CD4-positive, alpha-beta T cell treated with Interleukin-15 for 4 hours (primary cell): ENCODE measurements around the gene SPZ1.
"Not testable (repeated sequence)": the region's sequence is repeated elsewhere in the genome, so short reads cannot be mapped to it uniquely, and the experiment has no call there.

Experiments used
- DNase-seq: peaks from one replicate; pipeline ENCODE4 v3.0.0-alpha.2; 2020; ENCODE audit warnings: low spot score

The SPZ1 gene

GRCh38 chr5:80319702-80320101 lies at the start of gene SPZ1:
Gene SPZ1 (plus strand): TSS chr5:80320002. CDS start chr5:80320216, 214 bp downstream.
- no peak for DNase-seq

- not testable (repeated sequence) for DNase-seq
Observed at GRCh38 chr5:80270543-80270942, 49.3 kb upstream of the SPZ1 start.

GRCh38 chr5:80275347-80275746 lies 44.5 kb upstream of the SPZ1 start:
- DNase-seq: peak; percentile 40

GRCh38 chr5:80276186-80276585 lies 43.6 kb upstream of the SPZ1 start:
- no peak for DNase-seq

- no peak for DNase-seq
Observed at GRCh38 chr5:80277191-80277590, 42.6 kb upstream of the SPZ1 start.

- no peak for DNase-seq
Observed at GRCh38 chr5:80282054-80282453, 37.7 kb upstream of the SPZ1 start.

- no peak for DNase-seq
Observed at GRCh38 chr5:80283360-80283759, 36.4 kb upstream of the SPZ1 start.

- peak; percentile 12 for DNase-seq
Observed at GRCh38 chr5:80284720-80285119, 35.1 kb upstream of the SPZ1 start.

- DNase-seq: no peak
Observed at GRCh38 chr5:80288177-80288576, 31.6 kb upstream of the SPZ1 start.

GRCh38 chr5:80289320-80289719 lies 30.5 kb upstream of the SPZ1 start:
- no peak for DNase-seq

- no peak for DNase-seq
Observed at GRCh38 chr5:80291761-80292160, 28.0 kb upstream of the SPZ1 start.

GRCh38 chr5:80296121-80296520 lies 23.7 kb upstream of the SPZ1 start:
- DNase-seq: no peak

GRCh38 chr5:80299601-80300000 lies 20.2 kb upstream of the SPZ1 start:
- DNase-seq: no peak

- no peak for DNase-seq
Observed at GRCh38 chr5:80300125-80300524, 19.7 kb upstream of the SPZ1 start.

- DNase-seq: not testable (repeated sequence)
Observed at GRCh38 chr5:80300796-80301195, 19.0 kb upstream of the SPZ1 start.

GRCh38 chr5:80301342-80301741 lies 18.5 kb upstream of the SPZ1 start:
- DNase-seq: not testable (repeated sequence)

- DNase-seq: no peak
Observed at GRCh38 chr5:80302636-80303035, 17.2 kb upstream of the SPZ1 start.

GRCh38 chr5:80308526-80308925 lies 11.3 kb upstream of the SPZ1 start:
- no peak for DNase-seq

GRCh38 chr5:80309871-80310665 lies 9.7 kb upstream of the SPZ1 start:
- DNase-seq: no peak

- no peak for DNase-seq
Observed at GRCh38 chr5:80315244-80315643, 4.6 kb upstream of the SPZ1 start.

- no peak for DNase-seq
Observed at GRCh38 chr5:80318212-80318611, 1.6 kb upstream of the SPZ1 start.

GRCh38 chr5:80324912-80325311 lies 5.1 kb downstream of the SPZ1 start:
- DNase-seq: no peak

- no peak for DNase-seq
Observed at GRCh38 chr5:80326468-80326867, 6.7 kb downstream of the SPZ1 start.

GRCh38 chr5:80337379-80337778 lies 17.6 kb downstream of the SPZ1 start:
- no peak for DNase-seq
